HepG2 (cell line): Measurements from ENCODE around the gene PSRC1. TPM values are rescaled to one million over a fixed set of nuclear protein-coding genes. Genes with fewer than 3 reads are reported as not detected.

Source experiments
- BHLHE40 ChIP-seq: IDR thresholded peaks from 2 replicates; pipeline ENCODE4 v1.6.1; 2011; ENCODE audit warnings: low read length, improper control_type of control experiment
- CENPT ChIP-seq: sonication (generic); formaldehyde crosslinking; IDR thresholded peaks from 2 replicates; pipeline ENCODE4 v1.8.0; 2022; ENCODE audit warnings: low read depth, mild to moderate bottlenecking, moderate library complexity, missing genetic modification reagents
- FIP1L1 ChIP-seq: fragments of 200-400 bp; formaldehyde crosslinking; IDR thresholded peaks from 2 replicates; pipeline ENCODE4 v1.6.1; 2018; ENCODE audit warnings: low read depth, mild to moderate bottlenecking, low read length, moderate library complexity, borderline replicate concordance; ENCODE audit not compliant: insufficient read depth
- FOXA1 ChIP-seq, 2 experiments: fragments of 450-650 bp in 1 of 2; sonication (generic) in 1 of 2; formaldehyde crosslinking in 1 of 2; IDR thresholded peaks; 2 replicates each; pipeline versions ENCODE4 v1.4.0 to v1.6.1; 2016 to 2020; ENCODE audit warnings: missing genetic modification reagents in 1 of 2
- NFYB ChIP-seq: sonication (generic); formaldehyde crosslinking; IDR thresholded peaks from 2 replicates; pipeline ENCODE4 v1.4.0; 2020; ENCODE audit warnings: missing genetic modification reagents
- NPAS2 ChIP-seq: sonication (generic); formaldehyde crosslinking; IDR thresholded peaks from 2 replicates; pipeline ENCODE4 v1.8.0; 2022; ENCODE audit warnings: mild to moderate bottlenecking, missing genetic modification reagents, borderline replicate concordance
- PAF1 ChIP-seq: IDR thresholded peaks from 2 replicates; pipeline ENCODE4 v1.6.1; 2016; ENCODE audit warnings: missing genetic modification reagents, missing compliant biosample characterization
- TRIM22 ChIP-seq: fragments of 450-650 bp; IDR thresholded peaks from 2 replicates; pipeline ENCODE4 v1.6.1; 2017
- ZBTB38 ChIP-seq: sonication (generic); formaldehyde crosslinking; IDR thresholded peaks from 2 replicates; pipeline ENCODE4 v1.5.1; 2020; ENCODE audit warnings: mild to moderate bottlenecking, missing genetic modification reagents
- ZBTB4 ChIP-seq: sonication (generic); formaldehyde crosslinking; IDR thresholded peaks from 2 replicates; pipeline ENCODE4 v1.4.0; 2020; ENCODE audit warnings: missing genetic modification reagents, mild to moderate bottlenecking, borderline replicate concordance
- ZFP82 ChIP-seq: sonication (generic); formaldehyde crosslinking; IDR thresholded peaks from 2 replicates; pipeline ENCODE4 v1.5.1; 2020; ENCODE audit warnings: mild to moderate bottlenecking, missing genetic modification reagents, borderline replicate concordance
- ZFP91 ChIP-seq: sonication (generic); formaldehyde crosslinking; IDR thresholded peaks from 2 replicates; pipeline ENCODE4 v1.9.0; 2022; ENCODE audit warnings: missing genetic modification reagents, mild to moderate bottlenecking, borderline replicate concordance
- ZGPAT ChIP-seq: IDR thresholded peaks from 2 replicates; pipeline ENCODE4 v1.6.1; 2016; ENCODE audit warnings: mild to moderate bottlenecking
- ZNF12 ChIP-seq: sonication (generic); formaldehyde crosslinking; IDR thresholded peaks from 2 replicates; pipeline ENCODE4 v1.5.0; 2020; ENCODE audit warnings: missing genetic modification reagents
- ZNF24 ChIP-seq: fragments of 450-650 bp; IDR thresholded peaks from 2 replicates; pipeline ENCODE4 v1.6.1; 2017; ENCODE audit warnings: antibody characterized with exemption, mild to moderate bottlenecking
- ZNF260 ChIP-seq: sonication (generic); formaldehyde crosslinking; IDR thresholded peaks from 2 replicates; pipeline ENCODE4 v1.4.0; 2020; ENCODE audit warnings: missing genetic modification reagents, low read depth, mild to moderate bottlenecking, borderline replicate concordance
- ZNF414 ChIP-seq: sonication (generic); formaldehyde crosslinking; IDR thresholded peaks from 2 replicates; pipeline ENCODE4 v1.5.0; 2020; ENCODE audit warnings: missing genetic modification reagents
- ZNF558 ChIP-seq: sonication (generic); formaldehyde crosslinking; IDR thresholded peaks from 2 replicates; pipeline ENCODE4 v1.9.0; 2022; ENCODE audit warnings: mild to moderate bottlenecking, missing genetic modification reagents, borderline replicate concordance
- ZNF570 ChIP-seq: sonication (generic); formaldehyde crosslinking; IDR thresholded peaks from 2 replicates; pipeline ENCODE4 v1.4.0; 2020; ENCODE audit warnings: mild to moderate bottlenecking, missing genetic modification reagents, borderline replicate concordance
- ZNF605 ChIP-seq: sonication (generic); formaldehyde crosslinking; IDR thresholded peaks from 2 replicates; pipeline ENCODE4 v1.8.0; 2022; ENCODE audit warnings: mild to moderate bottlenecking, missing genetic modification reagents
- ZNF629 ChIP-seq: sonication (generic); formaldehyde crosslinking; conservative IDR thresholded peaks from 2 replicates; pipeline ENCODE4 v1.5.0; 2020; ENCODE audit warnings: missing genetic modification reagents
- polyA plus RNA-seq, 8 experiments: library from polyadenylated mRNA; depleted of rRNA in 3 of 8; stranded (reverse) in 7 of 8; unstranded in 1 of 8; fragments of >200 nt; fragmentation: Illumina TruSeq in 4 of 8; extraction: Trizol in 4 of 8; gene quantifications; 2 replicates each; pipeline versions ENCODE4 v1.2.1 to v1.2.3, GENCODE V29; 2011 to 2016; ENCODE audit warnings: low read depth in 4 of 8, missing spikeins in 1 of 8, mixed read lengths in 1 of 8; ENCODE audit not compliant: insufficient read depth in 1 of 8
- total RNA-seq, 5 experiments: library from RNA; depleted of rRNA; stranded (reverse); fragments of >200 nt; fragmentation: Illumina TruSeq; extraction: Trizol; gene quantifications; 2 replicates each; pipeline ENCODE4 v1.2.3, GENCODE V29; 2016; ENCODE audit warnings: low read depth in 1 of 5

The PSRC1 gene
- total and polyA plus RNA-seq, 2 of the 13 experiments (the other 11 are each of a cell fraction or from before 2014, with no cell fraction given) = 28.6 to 30.3 TPM

GRCh38 chr1:109277434-109278204 is 5.3 kb downstream of the PSRC1 start (continued):
- TF ChIP-seq ZBTB4 (CRISPR knock-in tag) = peak; percentile 72; the same call in 1 of the 2 replicates
- TF ChIP-seq ZBTB38 = peak; percentile 68; the same call in 1 of the 2 replicates
- TF ChIP-seq ZNF558 (CRISPR knock-in tag) = no peak
- TF ChIP-seq BHLHE40 = no peak
- no peak for TF ChIP-seq PAF1 (CRISPR knock-in tag)
- TF ChIP-seq FIP1L1 = no peak
- no peak for TF ChIP-seq ZNF414 (CRISPR knock-in tag)
- no peak; the same call in 1 of the 2 replicates for TF ChIP-seq ZNF629 (CRISPR knock-in tag)
- peak; percentile 80 for TF ChIP-seq ZGPAT
- no peak for TF ChIP-seq NFYB
- no peak for TF ChIP-seq NPAS2
- TF ChIP-seq ZFP82 = no peak
- no peak for TF ChIP-seq CENPT (CRISPR knock-in tag)
- no peak for TF ChIP-seq ZNF24
- peak; percentile 82 for TF ChIP-seq ZFP91 (CRISPR knock-in tag)
- TF ChIP-seq FOXA1 (IDR thresholded peaks at IDR 0.05) = no peak
- TF ChIP-seq FOXA1 (CRISPR knock-in tag; IDR thresholded peaks at IDR 0.05) = peak; percentile 75
- no peak for TF ChIP-seq ZNF12 (CRISPR knock-in tag)
- no peak for TF ChIP-seq ZNF605 (CRISPR knock-in tag)
- no peak for TF ChIP-seq ZNF260 (CRISPR knock-in tag)
- TF ChIP-seq TRIM22 = no peak
- TF ChIP-seq ZNF570 = no peak
